Measurements from ENCODE around the gene WIZ.
A peak's percentile ranks its signal among the peaks of the same experiment; 100 is the strongest.
"Not testable (repeated sequence)": the region's sequence is repeated elsewhere in the genome, so short reads cannot be mapped to it uniquely, and the experiment has no call there.

The WIZ gene

DNA sequence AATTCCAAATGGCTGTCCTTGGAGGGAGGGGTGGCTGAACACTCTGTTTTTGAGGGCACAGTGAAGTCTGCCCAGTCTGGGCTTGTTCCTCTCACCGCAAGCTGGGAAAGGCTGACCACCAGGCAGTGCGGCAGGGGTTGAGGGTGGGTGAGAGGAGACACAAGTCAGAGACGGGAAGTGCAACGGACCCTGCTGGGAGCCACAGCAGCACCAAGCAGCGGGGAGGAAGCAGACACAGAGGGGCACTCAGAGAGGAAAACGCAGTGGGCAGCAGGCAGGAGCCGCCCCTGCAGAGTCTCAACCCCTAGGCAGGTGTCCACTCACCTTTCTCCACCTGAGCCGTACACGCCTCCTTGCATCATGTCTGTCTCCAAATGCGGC is 46.6 kb downstream of the WIZ start:
- DNase-seq, result no peak

DNA sequence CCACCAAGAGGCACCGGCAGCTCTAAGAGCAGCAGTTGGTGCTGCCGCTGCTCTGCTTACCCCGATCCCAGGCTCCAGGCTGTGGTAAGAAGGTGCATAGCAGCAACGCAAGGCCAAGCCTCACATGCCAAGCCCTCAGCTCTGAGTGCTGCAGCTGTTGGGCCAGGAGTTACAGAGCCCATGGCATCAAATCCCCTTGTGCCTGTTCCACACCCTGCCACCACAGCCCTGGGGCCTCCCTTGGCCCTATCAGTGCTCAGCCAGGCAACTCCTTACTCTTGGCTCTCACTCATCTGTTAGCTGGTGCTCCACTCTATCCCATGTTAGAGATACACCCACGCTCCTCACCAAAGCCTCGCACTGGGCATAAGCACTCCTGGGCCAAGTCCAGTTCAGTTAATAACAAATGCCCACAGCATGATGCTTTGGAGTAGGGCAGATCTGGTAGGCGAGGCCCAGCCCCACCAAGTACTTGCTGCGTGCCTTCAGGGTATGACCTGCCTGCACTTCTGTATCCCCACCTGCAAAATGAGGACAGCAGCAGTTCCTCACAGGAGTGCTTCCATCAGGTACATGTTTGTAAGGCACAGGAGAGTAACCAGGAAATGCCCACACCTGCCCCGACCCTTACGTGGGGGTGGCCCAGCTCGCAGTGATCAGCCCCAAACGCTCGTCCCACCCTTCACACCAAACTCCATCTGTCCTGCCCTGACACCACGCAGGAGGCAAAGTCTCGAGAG is 47.2 kb downstream of the WIZ start:
- no peak for DNase-seq

DNA sequence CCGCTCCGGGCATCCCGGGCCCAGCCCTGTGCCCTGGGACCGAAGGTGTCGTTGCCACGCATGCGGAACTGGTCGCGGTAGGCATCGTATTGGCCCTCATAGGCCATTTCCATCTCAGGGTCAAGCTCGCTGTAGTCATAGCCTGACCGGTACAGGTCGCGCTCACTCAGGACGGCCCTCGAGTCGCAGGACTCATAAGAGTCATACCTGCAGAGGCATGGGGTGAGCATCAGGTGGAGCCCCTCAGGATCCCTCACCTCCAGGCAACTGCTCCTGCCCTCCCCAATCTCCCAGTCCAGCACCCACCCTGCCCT is 48.4 kb downstream of the WIZ start:
- no peak for DNase-seq

DNA sequence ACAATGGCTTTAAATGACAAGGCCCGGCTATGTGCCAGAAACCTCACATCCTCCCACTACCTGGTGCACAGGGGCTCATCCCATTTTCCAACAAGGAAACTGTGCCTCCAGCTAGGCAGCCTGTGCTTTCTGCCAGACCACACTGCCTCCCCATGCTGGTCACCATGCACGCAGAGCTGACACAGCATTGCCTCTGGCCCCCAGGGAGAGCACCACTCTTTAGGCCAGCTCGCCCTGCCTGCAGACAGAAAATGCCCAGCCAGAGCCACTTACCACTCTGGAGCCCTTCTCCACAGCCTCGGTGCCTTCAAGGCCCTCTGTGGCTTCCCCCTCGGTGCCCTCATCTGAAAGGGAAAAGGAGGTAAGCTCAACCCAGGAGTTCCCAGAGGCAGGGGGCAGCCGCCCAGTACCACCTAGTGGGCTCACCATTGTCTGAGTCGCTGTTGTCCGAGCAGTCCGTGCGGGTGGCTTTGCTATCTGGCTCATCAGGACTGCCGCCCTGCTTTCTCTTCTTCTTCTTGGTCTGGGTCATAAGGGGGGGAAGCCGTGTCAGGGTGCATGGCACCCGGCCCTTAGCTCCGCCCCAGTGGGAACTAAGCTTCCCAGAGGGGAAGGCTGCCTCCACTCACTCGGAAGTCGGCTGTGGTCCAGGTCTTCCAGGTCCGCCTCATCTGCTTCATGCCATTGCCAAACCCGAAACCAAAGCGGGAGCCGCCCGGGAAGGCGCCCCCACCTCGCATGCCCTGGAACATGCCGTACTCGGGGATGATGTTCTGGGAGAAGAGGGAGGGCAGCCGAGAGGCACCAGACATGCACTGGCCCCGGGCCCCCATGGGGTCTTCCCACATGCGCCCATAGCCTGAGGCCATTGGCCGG is 49.0 kb downstream of the WIZ start:
- DNase-seq, result no peak

DNA sequence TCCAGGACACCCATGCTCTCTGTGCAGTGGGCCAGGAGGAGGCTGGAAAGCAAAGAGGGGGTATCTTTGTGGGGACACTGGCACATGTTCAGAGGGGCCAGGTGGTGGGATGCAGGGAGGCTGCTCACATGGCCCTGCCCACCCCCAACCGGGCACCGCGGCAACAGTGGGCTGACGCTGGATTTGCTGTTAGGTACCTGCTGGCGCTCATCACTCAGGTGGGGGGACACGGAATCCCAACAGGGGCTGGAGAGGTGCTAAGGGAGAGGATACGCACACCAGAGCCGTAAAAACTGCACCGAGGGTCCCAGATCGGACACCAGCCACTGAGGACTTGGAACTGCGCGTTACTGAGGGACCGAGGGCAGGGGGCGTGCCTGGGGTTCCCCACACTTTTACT is 50.1 kb downstream of the WIZ start:
- DNase-seq, result no peak

DNA sequence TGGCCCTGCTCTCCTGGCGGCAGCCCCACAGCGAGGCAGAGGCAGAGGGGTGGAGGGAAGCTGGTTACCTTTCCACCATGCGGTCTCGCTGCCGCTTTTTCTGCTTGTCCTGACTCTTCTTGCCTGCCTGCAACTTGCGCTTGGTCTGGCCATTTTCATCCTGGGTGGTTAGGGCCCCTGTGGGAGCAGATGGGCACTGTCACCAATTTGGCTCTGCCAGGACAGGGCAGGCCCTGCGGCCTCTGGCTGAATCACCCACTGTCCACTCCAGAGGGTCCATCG is 50.6 kb downstream of the WIZ start:
- no peak for DNase-seq

DNA sequence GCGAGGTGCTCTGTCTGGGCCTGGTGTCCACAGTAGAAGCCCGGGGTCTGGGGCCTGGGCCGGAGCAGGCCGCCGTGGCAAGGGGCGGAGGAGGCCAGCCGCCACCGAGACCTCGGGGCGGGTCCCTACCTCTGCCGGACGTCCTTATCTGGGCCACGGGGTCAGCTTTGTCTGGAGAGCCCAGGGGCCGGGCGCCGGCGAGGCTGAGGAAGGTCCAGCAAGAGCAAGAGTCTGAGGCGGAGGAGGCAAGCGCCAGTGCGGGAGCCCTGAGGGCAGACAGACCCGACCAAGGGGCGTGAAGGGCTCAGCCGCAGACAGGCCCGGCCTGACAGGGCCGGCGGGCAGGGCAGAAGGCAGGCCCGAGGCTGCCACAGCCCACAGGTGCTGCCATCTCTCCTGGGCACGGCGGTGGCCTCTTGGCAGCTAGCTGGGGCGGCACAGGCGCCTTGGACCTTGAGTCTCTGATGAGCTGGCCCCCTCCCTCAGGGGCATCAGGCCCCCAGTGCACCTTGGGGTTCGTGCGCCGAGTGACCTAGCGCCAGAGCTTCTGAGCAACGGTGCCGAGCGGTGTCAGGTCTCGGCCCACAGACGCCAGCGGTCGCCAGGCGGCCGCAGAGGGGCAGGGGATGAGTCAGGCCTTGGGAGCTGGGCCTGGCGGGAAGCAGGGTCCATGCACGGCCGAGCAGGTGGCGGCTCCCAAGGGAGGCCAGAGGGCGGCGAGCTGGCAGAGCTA is 51.1 kb downstream of the WIZ start:
- no peak for DNase-seq

DNA sequence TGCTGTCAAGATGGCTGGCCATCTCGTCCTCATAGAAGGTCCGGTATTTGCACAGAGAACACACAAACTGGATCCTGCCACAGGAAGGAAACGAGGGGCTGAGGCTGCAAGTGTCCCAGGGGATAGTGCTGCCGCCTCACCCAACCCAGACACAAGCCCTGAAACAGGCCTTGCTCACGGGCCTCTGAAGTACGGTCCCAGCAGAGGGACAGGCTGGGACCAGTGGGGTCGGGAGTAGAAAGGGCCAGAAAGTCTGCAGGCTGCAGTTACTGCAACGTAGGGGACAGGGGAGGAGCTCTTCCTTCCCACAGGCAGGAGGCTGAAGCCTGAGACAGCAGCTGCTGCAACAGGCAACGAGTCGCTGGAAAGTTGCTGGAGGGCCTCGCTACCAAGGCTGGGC is 52.0 kb downstream of the WIZ start:
- no peak for DNase-seq

DNA sequence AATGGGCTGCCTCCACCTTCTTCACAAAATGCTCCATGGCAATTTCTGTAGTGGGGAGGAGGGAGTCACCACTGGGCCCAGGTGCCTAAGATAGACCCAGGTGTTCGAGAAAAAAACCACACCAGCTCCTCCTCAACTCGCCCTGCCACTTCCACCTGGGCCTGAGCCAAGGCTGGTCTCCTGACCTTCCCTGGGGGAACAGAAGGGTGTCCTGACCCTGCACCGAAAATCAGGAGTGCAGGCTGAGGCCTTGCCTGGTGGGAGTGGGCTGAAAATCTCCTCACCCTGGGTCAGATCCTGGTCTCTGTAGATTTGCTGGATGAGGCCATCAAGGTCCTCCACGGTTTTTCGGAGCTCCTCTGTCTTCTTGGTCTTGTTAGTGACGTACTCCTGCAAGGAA is 52.5 kb downstream of the WIZ start:
- DNase-seq, result no peak

DNA sequence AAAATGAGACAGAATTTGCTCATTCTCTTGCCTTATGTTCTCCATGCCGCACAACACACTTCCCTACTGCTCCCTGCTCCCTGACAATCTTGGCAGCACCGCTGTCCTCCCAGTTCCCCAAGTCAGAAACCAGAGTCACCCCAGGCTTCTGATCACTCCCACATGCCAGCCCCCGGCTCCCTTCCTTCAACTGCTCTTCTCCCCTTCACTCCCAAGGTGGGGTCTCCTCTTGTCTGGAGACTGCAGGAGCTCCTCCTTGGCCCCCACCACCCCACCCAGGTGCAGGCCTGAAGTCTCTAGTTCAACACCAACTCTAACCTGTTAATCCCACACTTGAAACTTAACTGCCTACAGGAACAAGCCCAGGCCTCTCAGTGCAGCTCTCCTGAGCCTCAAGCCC is 53.3 kb downstream of the WIZ start:
- DNase-seq, result no peak

DNA sequence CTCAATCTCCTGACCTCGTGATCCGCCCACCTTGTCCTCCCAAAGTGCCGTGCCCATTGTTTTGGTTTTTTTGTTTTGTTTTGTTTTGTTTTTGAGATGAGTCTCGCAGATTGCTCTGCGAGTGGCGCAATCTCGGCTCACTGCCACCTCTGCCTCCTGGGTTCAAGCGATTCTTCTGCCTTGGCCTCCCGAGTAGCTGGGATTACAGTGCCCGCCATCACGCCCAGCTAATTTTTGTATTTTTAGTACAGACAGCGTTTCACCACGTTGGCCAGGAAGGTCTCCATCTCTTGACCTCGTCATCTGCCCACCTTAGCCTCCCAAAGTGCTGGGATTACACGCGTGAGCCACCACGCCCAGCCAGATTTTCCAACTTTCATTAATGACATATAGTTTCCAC is 54.5 kb downstream of the WIZ start:
- not testable (repeated sequence) for DNase-seq

DNA sequence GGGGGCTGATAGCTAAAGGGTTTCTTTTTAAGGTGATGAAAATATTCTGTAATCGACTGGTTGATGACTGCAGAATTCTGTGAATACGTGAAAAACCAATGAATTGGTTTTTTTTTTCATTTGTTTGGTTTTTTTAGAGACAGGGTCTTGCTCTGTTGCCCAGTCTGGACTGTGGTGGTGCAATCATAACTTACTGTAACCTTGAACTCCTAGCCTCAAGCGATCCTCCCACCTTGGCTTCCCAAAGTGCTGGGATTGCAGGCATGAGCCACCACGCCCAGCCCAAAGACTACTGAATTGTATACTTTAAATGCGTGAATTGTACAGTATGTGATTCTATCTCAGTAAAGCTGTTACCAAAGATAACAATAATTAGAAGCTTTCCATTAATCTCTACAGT is 55.3 kb downstream of the WIZ start:
- DNase-seq, result no peak

DNA sequence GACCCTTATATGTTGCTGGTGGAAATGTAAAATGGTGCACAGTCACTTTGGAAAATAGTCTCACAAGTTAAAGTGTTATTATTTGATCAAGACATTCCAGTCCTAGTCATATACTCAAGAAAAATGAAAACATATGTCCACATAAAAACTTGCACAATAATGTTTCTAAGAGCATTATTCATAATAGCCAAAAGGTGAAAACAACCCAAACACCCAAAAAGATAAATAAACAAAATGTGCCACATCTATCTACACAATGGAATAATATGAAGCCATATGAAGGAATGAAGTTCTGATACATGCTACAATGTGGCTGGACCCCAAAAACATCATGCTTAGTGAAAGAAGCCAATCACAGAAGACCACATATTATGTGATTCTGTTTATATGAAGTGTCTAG is 55.8 kb downstream of the WIZ start:
- no peak for DNase-seq

DNA sequence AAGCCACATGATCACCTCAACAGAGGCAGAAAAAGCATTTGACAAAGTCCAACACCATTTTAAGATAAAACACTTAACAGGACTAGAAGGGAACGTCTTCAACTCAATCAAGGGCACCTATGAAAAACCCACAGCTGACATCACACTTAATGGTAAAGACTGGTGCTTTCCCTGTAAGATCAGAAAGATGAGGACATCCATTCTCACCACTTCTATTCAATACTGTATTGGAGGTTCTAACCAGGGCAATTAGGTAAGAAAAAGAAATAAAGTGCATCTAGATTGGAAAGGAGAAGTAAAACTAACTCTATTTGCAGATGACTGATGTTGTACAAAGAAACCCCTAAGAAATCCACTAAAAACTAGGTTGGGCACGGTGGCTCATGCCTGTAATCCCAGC is 58.9 kb downstream of the WIZ start:
- DNase-seq, result peak; percentile 47

DNA sequence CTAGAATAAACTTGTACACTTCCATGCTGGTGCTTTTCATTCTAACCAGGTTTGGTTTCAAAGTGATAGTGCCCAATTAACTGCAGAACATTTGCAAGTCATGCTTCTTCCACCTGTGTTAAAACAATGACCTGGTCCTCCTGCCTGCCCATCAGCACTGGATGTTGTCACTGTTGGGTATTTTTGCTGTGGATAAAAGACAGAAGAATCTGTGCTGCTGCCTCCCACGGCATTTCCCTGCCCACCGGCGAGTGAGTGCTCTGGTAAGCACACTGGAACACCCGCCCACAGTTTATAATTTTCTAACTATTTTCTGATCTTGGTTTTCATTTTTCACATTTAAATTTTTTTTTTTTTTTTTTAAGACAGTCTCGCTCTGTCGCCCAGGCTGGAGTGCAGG is 67.9 kb downstream of the WIZ start:
- no peak for DNase-seq

DNA sequence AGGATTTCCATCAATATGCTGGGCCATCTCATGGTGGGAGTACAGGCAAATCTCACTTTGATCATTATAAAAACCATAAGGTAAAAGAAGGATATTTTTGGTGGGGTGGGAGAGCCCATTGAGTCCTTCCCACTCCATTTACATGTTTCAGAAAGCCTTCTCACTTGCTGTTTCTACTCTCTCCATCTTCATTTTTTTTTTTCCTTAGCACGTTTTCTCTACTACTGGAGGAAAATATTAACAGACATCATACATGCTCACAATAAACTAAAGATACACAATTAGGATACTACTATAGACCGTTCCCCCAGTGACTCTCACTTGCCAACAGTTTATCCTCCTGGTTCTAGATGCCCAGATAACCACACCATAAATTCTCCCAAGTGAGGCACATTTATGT is 68.3 kb downstream of the WIZ start:
- no peak for DNase-seq

DNA sequence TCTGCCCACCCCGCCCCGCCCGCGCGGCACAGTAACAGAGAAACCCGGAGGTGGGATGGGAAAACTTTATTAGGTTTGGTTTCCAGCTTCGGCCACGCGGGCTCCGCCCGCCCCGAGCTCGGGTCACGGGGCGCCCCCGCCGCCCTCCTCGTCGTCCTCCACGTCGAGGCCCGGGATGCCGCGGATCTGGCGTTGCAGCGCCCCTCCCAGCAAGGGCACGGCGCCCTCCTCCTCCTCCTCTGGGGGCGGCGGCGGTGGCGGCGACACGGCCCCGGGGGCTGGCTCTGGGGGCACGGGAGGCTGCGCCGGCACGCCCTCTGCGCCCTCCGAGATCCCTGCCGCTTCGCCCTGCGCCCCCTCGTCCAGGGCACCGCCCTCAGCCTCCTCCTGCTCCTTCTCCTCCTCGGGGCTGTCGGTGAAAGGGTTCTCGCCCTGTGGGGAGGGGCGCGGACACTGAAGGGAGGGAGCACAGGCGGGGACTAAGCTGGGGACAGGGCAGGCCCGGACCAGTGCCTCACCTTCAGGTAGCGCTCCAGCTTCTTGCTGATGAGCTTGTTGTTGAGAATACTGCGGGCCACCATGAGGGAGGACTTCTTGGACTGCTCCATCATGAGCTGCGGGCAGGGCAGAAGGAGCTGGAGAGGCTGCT is 69.6 kb downstream of the WIZ start:
- DNase-seq, result peak; percentile 48

DNA sequence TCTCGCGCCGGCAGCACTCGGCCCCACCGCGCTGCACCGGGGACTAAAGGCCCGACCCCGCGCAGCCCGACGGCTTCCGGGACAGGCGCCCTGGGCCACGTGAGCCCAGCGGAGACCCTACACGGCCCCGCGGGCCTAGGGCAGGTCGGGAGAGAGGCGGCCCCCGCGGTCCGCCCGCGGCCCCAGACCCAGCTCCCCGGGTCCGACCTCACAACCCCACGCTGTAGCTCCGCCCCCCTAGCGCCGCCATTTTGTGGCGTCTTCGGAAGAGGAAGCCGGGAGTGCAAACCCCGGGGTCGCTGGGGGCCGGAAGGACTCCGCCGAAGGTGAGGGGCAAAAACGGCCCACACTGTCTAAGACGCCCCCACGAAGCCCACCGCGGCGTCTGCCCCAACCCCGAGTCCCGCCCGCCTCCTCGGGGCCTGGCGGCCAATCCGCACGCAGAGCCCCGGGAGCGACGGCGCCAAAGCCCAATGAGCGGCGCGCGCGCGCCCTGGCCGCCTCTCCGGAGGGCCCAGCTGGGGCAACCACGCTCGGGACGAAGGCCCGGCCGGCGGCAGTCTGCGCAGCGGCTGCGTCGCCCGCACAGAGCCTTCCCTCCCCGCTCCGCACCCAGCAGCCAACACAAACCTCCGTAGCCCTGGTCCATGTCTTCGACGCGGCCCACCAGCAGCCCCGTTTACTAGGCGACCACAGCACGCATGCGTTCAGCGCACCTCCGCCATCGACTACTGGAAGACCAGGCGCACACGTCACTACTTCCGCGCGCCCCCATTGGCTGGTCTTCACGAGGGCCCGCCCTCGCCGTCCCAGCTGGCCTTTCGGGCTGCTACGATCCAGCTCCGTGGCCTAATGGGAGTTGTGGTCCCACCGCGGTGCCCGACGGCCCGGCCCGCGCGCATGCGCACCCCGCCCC is 70.4 kb downstream of the WIZ start, which contains the start of gene AKAP8:
Gene AKAP8, minus strand, starts transcription at position 705 of the 916 bp plus-strand sequence. Its CDS starts 56 bp downstream, at position 649.
- peak; percentile 99 for DNase-seq

DNA sequence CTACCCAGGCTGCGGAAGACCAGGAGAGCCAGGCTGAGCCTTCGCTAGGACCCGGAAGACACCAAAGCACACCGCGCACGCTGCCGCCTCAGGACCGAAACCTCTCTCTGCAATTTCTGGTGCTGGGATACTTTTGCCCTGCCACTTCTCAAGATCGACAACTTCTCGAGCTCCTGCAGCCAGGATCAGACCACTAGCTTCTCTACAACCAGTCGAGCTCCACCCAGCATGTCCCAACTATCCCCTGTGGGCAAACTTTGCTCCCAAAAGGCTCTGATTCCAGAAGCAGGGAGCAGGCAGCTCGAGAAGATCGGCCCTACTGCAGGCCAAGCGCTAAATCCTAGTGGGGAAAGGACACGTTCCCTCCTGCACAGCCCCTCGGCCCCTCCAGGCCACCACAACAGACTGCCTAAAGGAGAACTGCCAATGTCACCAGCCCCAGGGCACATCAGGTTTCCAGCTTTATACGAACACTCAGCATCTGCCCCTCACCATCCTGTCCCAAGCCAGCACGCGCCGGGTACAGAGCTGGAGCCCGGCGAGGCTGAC is 71.1 kb downstream of the WIZ start:
- DNase-seq, result peak; percentile 68

DNA sequence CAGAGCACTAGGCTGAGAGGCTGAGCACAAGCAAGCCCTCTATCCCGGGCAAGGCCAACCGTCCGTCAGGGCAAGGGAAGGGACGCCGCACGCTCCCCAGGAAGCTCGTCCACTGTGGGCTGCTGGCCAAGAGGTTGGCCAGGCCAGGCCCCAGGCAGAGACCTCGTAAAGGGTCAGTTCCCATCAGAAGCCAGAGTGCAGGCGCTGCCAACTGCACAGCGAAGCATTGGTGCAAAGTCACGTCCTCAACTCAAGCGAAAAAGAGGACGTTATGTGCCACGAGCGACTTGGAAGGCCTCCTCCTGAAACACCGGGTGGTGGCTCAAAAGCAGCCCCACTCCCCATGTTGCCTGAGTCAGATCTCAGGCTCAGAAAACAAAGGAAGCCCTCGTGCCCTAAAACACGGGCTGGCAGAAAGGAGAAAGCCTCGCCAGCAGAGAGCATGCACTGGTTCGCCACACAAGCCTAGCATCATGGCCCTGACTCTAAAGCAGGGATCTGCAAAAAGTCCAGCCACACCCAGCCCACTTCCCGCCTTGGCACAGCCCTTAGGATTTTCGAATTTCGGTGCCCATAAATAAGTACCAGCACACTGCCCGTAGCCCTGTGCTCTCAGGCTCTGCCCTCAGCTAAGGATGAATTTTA is 74.8 kb downstream of the WIZ start:
- DNase-seq, result peak; percentile 47

DNA sequence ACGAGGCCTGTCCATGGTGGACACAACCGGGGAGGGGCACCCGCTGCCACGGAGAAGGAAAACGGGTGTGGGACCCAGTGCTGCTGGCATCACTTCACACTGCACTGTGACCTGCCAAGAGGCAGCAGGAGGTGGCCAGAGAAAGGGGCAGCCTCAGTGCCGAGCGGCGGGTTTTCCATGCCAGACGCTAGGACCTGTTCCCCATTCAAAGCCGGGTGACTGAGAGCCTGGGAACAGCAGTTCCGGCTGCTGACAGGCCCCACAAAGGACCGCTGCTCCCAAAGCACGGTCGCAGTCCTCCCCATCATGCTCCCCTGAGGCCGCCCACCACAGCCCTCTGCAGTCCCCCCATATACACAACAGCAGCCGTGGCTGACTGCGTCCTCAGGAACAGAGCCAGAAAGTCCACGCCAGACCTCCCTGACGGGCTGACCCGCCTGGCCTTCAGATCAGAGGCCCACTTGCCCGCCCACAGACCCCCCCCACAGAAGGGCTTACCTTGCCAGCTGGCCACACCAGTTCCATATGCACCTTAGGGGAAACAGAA is 75.6 kb downstream of the WIZ start:
- DNase-seq, result no peak

Data from MV-4-11 (cell line).